HEK293 (cell line): ENCODE results near the gene CACNA1C.
"Not testable (repeated sequence)": the region's sequence is repeated elsewhere in the genome, so short reads cannot be mapped to it uniquely, and the experiment has no call there.

ENCODE experiments used
- CTCF ChIA-PET: fragments of 350-600 bp; formaldehyde crosslinking; extraction: SDS; loops from one replicate; lab custom pipeline; 2021; ENCODE audit warnings: antibody characterized with exemption; lab: Yijun Ruan, JAX
- POLR2A ChIA-PET: fragments of 300-600 bp; formaldehyde crosslinking; extraction: SDS; loops from one replicate; lab custom pipeline; 2020; ENCODE audit warnings: antibody characterized with exemption, inconsistent platforms; lab: Yijun Ruan, JAX
- H3K27ac ChIP-seq: fragments of 200-500 bp; sonication (Bioruptor generic); 2 replicates; pipeline ENCODE4 v1.5.1; 2014; ENCODE audit warnings: low read depth, low read length, control low read depth, inconsistent platforms; ENCODE audit errors: extremely low read depth
- H3K36me3 ChIP-seq, 2 experiments: fragments of 200-500 bp in 1 of 2; sonication (Bioruptor generic) in 1 of 2; 1 replicate in 1 of 2; 2 replicates in 1 of 2; pipeline ENCODE4 v1.5.1; 2014 to 2017; ENCODE audit warnings: inconsistent platforms in 2 of 2, low read length in 2 of 2; ENCODE audit not compliant: control insufficient read depth in 2 of 2, insufficient read depth in 1 of 2
- H3K4me1 ChIP-seq: fragments of 200-500 bp; sonication (Bioruptor generic); 2 replicates; pipeline ENCODE4 v1.5.1; 2014; ENCODE audit warnings: mild to moderate bottlenecking, low read length, inconsistent platforms; ENCODE audit not compliant: control insufficient read depth, insufficient read depth
- H3K4me3 ChIP-seq: 2 replicates; pipeline ENCODE4 v1.5.1; 2011; ENCODE audit warnings: low read depth, mild to moderate bottlenecking, control low read depth, low read length, moderate library complexity
- H3K9me3 ChIP-seq: fragments of 200-500 bp; sonication (Bioruptor generic); 2 replicates; pipeline ENCODE4 v1.5.1; 2014; ENCODE audit warnings: low read depth, low read length, inconsistent platforms; ENCODE audit not compliant: control insufficient read depth, insufficient read depth
- HOXD13 ChIP-seq: sonication (generic); formaldehyde crosslinking; IDR thresholded peaks from 2 replicates; pipeline ENCODE4 v1.8.0; 2022; ENCODE audit warnings: missing genetic modification reagents, borderline replicate concordance
- SCRT2 ChIP-seq: fragments of 450-650 bp; formaldehyde crosslinking; IDR thresholded peaks from 2 replicates; pipeline ENCODE4 v1.5.1; 2016; ENCODE audit warnings: missing biosample characterization, missing genetic modification characterization
- ZBTB17 ChIP-seq: fragments of 450-650 bp; formaldehyde crosslinking; IDR thresholded peaks from 2 replicates; pipeline ENCODE4 v1.5.1; 2016; ENCODE audit warnings: missing biosample characterization, missing genetic modification characterization
- ZNF146 ChIP-seq: fragments of 450-650 bp; formaldehyde crosslinking; IDR thresholded peaks from 2 replicates; pipeline ENCODE4 v1.5.1; 2016; ENCODE audit warnings: missing biosample characterization, missing genetic modification characterization
- ZNF580 ChIP-seq: fragments of 450-650 bp; formaldehyde crosslinking; IDR thresholded peaks from 2 replicates; pipeline ENCODE4 v1.5.1; 2016; ENCODE audit warnings: missing biosample characterization, missing genetic modification characterization
- ZNF623 ChIP-seq: fragments of 450-650 bp; formaldehyde crosslinking; IDR thresholded peaks from 2 replicates; pipeline ENCODE4 v1.5.1; 2016; ENCODE audit warnings: missing biosample characterization, missing genetic modification characterization
- ZNF707 ChIP-seq: fragments of 450-650 bp; formaldehyde crosslinking; IDR thresholded peaks from 2 replicates; pipeline ENCODE4 v1.5.1; 2016; ENCODE audit warnings: missing biosample characterization, missing genetic modification characterization
- ZNF843 ChIP-seq: fragments of 450-650 bp; formaldehyde crosslinking; IDR thresholded peaks from 2 replicates; pipeline ENCODE4 v1.5.1; 2016; ENCODE audit warnings: missing biosample characterization, missing genetic modification characterization
- TF ChIP-seq, protein P1 (sequence below): fragments of 450-650 bp; formaldehyde crosslinking; IDR thresholded peaks from 2 replicates; pipeline ENCODE4 v1.5.1; 2016; ENCODE audit warnings: missing biosample characterization, missing genetic modification characterization
- TF ChIP-seq, protein P2 (sequence below): fragments of 450-650 bp; formaldehyde crosslinking; IDR thresholded peaks from 2 replicates; pipeline ENCODE4 v1.5.1; 2017; ENCODE audit warnings: missing biosample characterization, mild to moderate bottlenecking, missing genetic modification characterization, moderate library complexity
- TF ChIP-seq, protein P3 (sequence below): fragments of 450-650 bp; formaldehyde crosslinking; IDR thresholded peaks from 2 replicates; pipeline ENCODE4 v1.5.1; 2016; ENCODE audit warnings: missing biosample characterization, missing genetic modification characterization
- TF ChIP-seq, protein P4 (sequence below): fragments of 450-650 bp; formaldehyde crosslinking; IDR thresholded peaks from 2 replicates; pipeline ENCODE4 v1.5.0; 2017; ENCODE audit warnings: missing biosample characterization, missing genetic modification characterization, borderline replicate concordance

CACNA1C gene

DNA sequence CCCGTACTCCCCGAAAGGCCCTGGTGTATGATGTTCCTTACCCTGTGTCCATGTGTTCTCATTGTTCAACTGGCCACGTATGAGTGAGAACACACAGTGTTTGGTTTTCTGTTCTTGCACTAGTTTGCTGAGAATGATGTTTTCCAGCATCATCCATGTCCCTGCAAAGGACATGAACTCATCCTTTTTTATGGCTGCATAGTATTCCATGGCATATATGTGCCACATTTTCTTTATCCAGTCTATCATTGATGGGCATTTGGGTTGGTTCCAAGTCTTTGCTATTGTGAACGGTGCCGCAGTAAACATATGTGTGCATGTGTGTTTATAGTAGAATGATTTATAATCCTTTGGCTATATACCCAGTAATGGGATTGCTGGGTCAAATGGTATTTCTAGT, 49.9 kb downstream of the CACNA1C start:
- H3K27ac ChIP-seq, POLR2A ChIA-PET, H3K9me3 ChIP-seq, CTCF ChIA-PET, H3K4me3 ChIP-seq, H3K36me3 ChIP-seq, H3K4me1 ChIP-seq: not testable (repeated sequence)
- TF ChIP-seq ZNF146 (tag by site-specific recombination): peak; percentile 98
- TF ChIP-seq, protein P1, sequence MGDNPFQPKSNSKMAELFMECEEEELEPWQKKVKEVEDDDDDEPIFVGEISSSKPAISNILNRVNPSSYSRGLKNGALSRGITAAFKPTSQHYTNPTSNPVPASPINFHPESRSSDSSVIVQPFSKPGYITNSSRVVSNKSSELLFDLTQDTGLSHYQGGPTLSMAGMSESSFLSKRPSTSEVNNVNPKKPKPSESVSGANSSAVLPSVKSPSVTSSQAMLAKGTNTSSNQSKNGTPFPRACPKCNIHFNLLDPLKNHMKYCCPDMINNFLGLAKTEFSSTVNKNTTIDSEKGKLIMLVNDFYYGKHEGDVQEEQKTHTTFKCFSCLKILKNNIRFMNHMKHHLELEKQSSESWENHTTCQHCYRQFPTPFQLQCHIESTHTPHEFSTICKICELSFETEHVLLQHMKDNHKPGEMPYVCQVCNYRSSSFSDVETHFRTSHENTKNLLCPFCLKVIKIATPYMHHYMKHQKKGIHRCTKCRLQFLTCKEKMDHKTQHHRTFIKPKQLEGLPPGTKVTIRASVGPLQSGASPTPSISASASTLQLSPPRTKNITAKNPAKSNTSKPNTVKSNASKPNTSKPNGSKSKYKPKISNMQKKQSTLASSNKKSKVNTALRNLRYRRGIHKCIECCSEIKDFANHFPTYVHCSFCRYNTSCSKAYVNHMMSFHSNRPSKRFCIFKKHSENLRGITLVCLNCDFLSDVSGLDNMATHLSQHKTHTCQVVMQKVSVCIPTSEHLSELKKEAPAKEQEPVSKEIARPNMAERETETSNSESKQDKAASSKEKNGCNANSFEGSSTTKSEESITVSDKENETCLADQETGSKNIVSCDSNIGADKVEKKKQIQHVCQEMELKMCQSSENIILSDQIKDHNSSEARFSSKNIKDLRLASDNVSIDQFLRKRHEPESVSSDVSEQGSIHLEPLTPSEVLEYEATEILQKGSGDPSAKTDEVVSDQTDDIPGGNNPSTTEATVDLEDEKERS (tag by site-specific recombination): peak; percentile 82; the same call in 1 of the 2 replicates
- 0 out of 2 replicates have a peak, but pooled peaks have one; percentile 59 for TF ChIP-seq ZNF580 (tag by site-specific recombination)

- H3K9me3 ChIP-seq, H3K4me1 ChIP-seq, CTCF ChIA-PET, H3K4me3 ChIP-seq, POLR2A ChIA-PET, H3K36me3 ChIP-seq, H3K27ac ChIP-seq: not testable (repeated sequence)
Measured at GRCh38 chr12:2105387-2105786, 52.6 kb downstream of the CACNA1C start.

DNA sequence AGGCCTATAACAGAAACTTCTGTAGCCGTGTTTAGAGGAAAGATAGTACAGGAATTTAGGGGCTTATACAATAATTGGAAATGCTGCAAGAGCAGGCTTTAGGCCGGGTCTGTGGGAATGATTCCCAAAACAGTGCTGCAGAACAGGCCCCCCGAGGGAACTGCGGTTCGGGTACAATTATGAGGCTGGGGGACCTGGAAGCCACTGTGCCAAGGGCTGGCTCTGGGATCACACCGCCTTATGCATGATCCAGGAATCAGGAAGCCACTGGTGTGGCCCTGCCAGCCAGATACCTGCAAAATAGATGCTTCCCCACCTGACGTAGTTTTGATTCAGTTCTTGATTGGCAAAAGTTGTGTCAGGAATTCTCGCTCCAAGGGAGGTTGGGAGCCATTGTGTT, 55.4 kb downstream of the CACNA1C start:
- Histone ChIP-seq H3K27ac (no peak overlapping the region), H3K36me3 (no peaks in the 10 kb centered on the region), H3K4me1 (no peaks in the 10 kb centered on the region), H3K9me3 (no peaks in the 10 kb centered on the region), H3K4me3 (no peak overlapping the region)
- POLR2A ChIA-PET: no interaction called here
- TF ChIP-seq, protein P2, sequence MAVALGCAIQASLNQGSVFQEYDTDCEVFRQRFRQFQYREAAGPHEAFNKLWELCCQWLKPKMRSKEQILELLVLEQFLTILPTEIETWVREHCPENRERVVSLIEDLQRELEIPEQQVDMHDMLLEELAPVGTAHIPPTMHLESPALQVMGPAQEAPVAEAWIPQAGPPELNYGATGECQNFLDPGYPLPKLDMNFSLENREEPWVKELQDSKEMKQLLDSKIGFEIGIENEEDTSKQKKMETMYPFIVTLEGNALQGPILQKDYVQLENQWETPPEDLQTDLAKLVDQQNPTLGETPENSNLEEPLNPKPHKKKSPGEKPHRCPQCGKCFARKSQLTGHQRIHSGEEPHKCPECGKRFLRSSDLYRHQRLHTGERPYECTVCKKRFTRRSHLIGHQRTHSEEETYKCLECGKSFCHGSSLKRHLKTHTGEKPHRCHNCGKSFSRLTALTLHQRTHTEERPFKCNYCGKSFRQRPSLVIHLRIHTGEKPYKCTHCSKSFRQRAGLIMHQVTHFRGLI: no peak
- peak; percentile 46; the same call in 1 of the 2 replicates for TF ChIP-seq ZBTB17 (tag by site-specific recombination)
- CTCF ChIA-PET: no interaction called here

DNA sequence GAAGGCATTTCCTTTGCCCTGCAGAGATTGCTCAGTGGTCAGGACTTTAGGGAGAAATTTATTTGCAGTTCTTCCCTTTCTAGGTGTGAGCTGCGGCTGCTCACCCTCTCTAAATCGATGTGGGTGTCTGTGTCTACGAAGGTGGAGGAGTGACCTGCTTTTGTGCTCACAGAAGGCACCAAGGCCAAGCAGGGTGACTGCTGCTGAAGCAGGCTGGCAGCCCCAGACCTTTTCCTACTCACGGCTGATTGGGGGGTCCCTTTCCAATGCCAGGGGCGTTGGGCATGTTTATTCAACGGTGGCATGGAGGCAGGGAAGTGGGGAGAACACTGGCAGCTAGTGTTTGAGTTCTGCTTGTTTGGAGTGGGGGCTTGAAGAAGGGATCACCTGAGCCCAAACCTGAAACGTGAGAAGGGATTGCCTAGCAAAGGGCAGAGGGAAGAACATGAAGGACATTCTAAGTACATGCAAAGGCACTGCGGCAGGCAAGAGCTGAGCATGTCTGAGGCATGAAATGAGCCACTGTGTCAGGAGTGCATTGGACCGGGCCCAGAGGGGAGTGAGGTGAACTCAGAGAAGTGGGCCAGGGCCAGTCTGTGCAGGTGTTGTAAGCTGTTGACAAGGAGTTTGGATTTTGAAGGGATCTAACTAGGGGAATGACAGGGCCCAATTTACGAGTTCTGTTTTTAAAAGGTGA, 56.3 kb downstream of the CACNA1C start:
- no peak overlapping the region for H3K4me3 ChIP-seq
- ChIA-PET POLR2A (no interaction called here), CTCF (no interaction called here)
- no peaks in the 10 kb centered on the region for H3K9me3 ChIP-seq
- H3K27ac ChIP-seq: no peak overlapping the region
- H3K36me3 ChIP-seq: no peaks in the 10 kb centered on the region
- TF ChIP-seq HOXD13 (CRISPR knock-in tag): no peak
- peak; percentile 90 for TF ChIP-seq ZNF623
- H3K4me1 ChIP-seq: no peaks in the 10 kb centered on the region

GRCh38 chr12:2110127-2110526, 57.3 kb downstream of the CACNA1C start:
- TF ChIP-seq, protein P3, sequence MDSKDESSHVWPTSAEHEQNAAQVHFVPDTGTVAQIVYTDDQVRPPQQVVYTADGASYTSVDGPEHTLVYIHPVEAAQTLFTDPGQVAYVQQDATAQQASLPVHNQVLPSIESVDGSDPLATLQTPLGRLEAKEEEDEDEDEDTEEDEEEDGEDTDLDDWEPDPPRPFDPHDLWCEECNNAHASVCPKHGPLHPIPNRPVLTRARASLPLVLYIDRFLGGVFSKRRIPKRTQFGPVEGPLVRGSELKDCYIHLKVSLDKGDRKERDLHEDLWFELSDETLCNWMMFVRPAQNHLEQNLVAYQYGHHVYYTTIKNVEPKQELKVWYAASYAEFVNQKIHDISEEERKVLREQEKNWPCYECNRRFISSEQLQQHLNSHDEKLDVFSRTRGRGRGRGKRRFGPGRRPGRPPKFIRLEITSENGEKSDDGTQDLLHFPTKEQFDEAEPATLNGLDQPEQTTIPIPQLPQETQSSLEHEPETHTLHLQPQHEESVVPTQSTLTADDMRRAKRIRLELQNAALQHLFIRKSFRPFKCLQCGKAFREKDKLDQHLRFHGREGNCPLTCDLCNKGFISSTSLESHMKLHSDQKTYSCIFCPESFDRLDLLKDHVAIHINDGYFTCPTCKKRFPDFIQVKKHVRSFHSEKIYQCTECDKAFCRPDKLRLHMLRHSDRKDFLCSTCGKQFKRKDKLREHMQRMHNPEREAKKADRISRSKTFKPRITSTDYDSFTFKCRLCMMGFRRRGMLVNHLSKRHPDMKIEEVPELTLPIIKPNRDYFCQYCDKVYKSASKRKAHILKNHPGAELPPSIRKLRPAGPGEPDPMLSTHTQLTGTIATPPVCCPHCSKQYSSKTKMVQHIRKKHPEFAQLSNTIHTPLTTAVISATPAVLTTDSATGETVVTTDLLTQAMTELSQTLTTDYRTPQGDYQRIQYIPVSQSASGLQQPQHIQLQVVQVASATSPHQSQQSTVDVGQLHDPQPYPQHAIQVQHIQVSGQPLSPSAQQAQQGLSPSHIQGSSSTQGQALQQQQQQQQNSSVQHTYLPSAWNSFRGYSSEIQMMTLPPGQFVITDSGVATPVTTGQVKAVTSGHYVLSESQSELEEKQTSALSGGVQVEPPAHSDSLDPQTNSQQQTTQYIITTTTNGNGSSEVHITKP (tag by site-specific recombination): no peak
- TF ChIP-seq, protein P4, sequence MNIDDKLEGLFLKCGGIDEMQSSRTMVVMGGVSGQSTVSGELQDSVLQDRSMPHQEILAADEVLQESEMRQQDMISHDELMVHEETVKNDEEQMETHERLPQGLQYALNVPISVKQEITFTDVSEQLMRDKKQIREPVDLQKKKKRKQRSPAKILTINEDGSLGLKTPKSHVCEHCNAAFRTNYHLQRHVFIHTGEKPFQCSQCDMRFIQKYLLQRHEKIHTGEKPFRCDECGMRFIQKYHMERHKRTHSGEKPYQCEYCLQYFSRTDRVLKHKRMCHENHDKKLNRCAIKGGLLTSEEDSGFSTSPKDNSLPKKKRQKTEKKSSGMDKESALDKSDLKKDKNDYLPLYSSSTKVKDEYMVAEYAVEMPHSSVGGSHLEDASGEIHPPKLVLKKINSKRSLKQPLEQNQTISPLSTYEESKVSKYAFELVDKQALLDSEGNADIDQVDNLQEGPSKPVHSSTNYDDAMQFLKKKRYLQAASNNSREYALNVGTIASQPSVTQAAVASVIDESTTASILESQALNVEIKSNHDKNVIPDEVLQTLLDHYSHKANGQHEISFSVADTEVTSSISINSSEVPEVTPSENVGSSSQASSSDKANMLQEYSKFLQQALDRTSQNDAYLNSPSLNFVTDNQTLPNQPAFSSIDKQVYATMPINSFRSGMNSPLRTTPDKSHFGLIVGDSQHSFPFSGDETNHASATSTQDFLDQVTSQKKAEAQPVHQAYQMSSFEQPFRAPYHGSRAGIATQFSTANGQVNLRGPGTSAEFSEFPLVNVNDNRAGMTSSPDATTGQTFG (tag by site-specific recombination): no peak
- TF ChIP-seq ZNF843 (tag by site-specific recombination): no peak
- peak; percentile 72 for TF ChIP-seq SCRT2
- TF ChIP-seq ZNF707 (tag by site-specific recombination): no peak
- TF ChIP-seq, all 188 proteins: peak for 1
- Histone ChIP-seq H3K36me3 (no peaks in the 10 kb centered on the region), H3K9me3 (no peaks in the 10 kb centered on the region), H3K4me1 (no peaks in the 10 kb centered on the region), H3K4me3 (no peak overlapping the region), H3K27ac (no peak overlapping the region)
- POLR2A ChIA-PET: no interaction called here
- CTCF ChIA-PET: interaction anchor here (0.6 kb wide), 1 partner anchor 1054 kb away, joined by 3 read pairs; no protein-coding TSS in a partner anchor
